ENCODE measurements around the gene CTNNBL1.

The CTNNBL1 gene

DNA sequence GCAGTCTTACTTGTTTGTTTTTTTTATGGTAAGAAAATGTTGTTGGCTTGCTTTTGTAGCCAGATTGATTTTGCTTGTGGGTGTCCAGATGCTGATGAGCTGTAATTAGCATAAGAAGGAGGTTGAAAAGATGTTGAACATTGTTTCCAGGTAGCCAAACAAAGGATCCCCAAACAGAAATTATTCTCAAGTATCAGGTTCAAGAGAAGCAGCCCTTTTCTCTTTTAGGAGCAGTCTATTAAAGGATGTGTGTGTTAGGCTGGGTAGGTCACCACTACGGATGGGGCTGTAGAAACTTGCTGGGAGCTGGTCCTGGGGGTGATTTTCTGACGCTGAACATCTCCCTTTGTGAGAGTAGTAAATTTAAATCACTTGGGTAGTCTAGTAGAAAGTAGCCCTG, 122.2 kb downstream of the CTNNBL1 start:
- DNase-seq (ENCODE audit: low spot score), result no peak

DNA sequence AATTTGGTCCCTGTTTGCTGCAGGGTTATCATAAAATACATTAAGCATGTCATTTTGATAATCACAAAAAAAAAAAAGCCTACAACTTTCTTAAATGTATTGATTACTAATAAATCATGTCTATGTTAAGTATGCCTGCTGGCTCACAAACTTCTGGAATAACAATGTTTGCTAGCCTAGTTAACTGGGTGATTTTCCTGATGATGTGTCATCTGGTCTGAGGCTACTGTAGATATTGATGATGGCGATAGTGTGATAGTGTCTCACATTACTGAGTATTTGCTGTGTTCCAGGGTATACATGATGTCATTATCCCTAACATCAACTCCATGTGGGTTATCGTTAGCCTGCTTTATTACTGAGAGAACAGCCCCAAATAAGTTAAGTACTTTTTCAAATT, 122.9 kb downstream of the CTNNBL1 start:
- no peak for DNase-seq (ENCODE audit: low spot score)

DNA sequence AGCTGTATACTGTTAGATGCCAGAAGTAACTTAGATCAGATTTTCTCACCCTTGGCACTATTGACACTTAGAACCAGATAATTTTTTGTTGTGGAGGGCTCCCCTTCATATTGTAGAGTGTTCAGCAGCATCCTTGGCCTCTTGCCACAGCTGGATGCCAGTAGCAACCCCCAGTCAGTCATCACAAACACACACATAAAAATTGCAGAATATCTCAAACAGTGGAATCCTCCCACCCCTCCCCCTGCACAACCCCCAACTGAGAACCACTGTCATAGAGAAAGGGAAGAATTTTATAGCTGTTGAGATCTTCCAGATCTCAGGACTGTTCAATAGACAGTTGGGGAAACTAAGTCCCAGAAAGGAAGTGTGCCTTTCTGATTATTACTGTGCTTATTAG, 127.9 kb downstream of the CTNNBL1 start:
- DNase-seq (ENCODE audit: low spot score), result no peak

DNA sequence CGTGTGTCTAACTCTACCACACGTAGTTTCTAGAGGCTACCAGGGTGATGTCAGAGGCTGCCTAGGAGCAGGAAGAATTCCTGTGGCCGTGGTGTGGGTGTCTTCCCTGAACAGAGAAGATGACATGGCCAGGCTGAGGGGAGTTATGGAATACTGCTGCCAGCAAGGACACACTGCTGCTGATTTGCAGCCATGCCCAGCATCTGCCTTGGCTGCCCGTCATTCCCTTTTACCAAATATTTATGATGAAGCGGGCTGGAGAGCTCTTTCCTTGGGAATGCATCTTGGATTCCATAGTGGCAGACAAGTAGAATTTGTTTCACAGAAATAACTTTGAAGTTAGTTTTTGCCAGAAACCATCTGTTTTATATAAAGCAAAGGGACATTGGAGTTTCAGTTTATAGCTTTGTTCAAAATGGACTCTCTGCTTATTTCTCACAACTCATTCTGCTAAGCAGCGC, 128.3 kb downstream of the CTNNBL1 start:
- DNase-seq (ENCODE audit: low spot score), result no peak

- DNase-seq (ENCODE audit: low spot score), result no peak
These were observed 129.6 kb downstream of the CTNNBL1 start for GRCh38 chr20:37823296-37823980.

DNA sequence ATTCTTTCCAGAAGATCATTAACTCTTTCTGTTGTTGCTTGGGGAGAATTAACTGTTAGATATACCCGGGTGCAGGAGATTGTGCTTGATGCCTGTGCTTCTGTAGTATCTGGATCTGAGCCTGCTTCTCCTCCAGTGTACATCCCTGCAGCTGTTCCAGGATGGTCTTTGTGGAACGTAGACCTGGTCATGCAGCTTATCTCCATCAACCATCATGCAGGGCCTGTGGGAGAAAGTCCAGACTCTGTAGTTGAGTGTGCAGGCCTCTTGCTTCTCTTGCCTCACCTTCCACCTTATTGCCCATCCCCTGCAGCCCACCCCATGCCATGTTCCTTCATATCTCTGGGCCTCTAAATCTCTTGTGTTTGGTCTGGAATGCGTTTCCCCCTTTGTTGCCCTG, 133.8 kb downstream of the CTNNBL1 start:
- DNase-seq (ENCODE audit: low spot score), result no peak

GRCh38 chr20:37828684-37829083, 134.9 kb downstream of the CTNNBL1 start:
- DNase-seq (ENCODE audit: low spot score), result no peak

DNA sequence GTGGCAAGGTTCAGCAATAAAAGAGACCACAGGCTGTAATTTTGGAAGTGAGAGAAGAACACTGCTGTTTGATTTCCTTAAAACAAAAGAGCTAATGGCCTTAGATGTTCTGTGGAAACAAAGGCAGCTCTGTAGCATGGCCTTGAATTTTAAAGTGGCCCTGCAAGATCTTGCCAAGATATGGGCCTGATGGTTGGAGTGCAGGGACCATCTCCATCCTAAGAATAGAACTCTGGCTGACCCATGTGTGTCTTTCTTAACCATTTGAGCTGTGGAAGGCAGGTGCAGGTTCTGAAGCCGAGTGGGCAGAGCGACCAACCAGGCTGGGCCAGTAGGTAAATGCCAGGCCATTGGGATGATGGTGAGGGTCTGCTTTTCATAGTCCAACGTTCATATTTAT, 135.3 kb downstream of the CTNNBL1 start:
- no peak for DNase-seq (ENCODE audit: low spot score)

GRCh38 chr20:37833221-37833896, 139.5 kb downstream of the CTNNBL1 start:
- no peak for DNase-seq (ENCODE audit: low spot score)

GRCh38 chr20:37836926-37837325, 143.1 kb downstream of the CTNNBL1 start:
- DNase-seq (ENCODE audit: low spot score), result no peak

GRCh38 chr20:37837924-37838323, 144.1 kb downstream of the CTNNBL1 start:
- DNase-seq (ENCODE audit: low spot score), result no peak

DNA sequence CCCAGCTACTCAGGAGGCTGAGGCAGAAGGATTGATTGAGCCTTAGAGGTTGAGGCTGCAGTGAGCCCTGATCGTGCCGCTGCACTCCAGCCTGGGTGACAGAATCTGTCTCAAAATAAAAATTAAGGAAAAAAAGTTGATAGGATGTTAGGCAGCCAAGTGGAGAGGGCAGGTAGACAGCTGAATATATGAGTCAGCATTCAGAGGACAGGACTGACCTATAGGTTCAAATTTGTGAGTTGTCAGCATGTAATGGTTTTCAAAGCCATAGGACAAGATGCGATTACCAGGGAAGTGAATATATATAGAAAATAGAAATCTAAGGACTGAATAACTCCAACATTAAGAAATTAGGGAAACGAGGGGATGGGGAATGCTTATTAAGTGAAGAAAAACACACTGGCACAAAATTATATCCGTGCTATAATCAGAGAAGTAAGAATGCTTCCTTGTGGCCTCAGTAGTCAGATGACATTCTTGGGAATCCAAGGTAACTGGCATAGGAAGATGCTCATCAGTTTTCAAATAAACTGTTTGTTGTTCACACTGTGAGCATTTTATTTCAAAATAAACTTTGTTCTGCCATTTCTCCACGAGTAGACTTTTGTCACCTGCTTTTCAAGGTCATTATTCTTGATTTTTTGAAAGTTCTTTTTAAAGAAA, 145.1 kb downstream of the CTNNBL1 start:
- DNase-seq (ENCODE audit: low spot score), result no peak

GRCh38 chr20:37839432-37839827, 145.6 kb downstream of the CTNNBL1 start:
- DNase-seq (ENCODE audit: low spot score), result no peak

- no peak for DNase-seq (ENCODE audit: low spot score)
These were observed 146.1 kb downstream of the CTNNBL1 start for GRCh38 chr20:37839955-37840354.

GRCh38 chr20:37841389-37841788, 147.6 kb downstream of the CTNNBL1 start:
- DNase-seq (ENCODE audit: low spot score), result no peak

DNA sequence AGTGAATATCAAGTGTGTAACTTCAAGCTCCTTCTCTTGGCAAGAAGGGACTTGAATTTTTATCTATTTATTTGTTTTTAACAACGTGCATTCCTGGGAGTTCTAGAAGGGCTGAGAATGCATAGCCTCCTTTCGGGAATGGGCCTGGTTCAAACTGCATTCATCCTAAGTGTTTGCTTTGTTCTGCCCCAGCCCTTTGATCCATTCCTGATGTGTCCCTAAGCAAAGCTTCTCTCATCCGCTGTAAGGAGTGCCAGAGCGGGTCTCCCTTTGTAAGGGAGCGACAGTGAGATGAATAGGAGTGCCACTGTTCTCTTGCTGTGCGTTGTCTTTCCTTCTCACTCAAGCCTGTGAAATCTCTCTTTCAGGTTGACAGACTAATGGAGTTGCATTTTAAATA, 148.1 kb downstream of the CTNNBL1 start:
- no peak for DNase-seq (ENCODE audit: low spot score)

DNA sequence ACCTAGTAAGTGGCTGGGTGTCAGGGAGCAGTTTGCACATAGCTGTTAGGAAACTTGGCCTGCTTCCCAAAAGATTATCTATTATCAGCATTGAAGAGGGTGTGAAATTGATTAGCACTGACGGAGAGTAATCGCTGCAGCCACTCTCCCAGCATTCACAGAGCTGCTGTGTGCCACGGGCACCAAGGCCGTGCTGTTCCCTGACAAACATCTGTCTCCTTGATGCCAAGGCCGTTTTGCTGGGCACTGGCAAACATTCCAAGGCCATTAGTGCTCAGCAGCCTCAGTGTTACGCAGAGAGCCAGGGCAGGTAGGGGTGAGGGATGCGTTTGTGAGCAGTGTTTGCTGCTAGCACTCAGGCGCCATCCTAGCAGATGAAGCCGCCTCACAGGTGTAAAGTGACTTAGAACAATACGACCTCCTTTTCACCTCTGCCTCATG, 151.4 kb downstream of the CTNNBL1 start:
- no peak for DNase-seq (ENCODE audit: low spot score)

DNA sequence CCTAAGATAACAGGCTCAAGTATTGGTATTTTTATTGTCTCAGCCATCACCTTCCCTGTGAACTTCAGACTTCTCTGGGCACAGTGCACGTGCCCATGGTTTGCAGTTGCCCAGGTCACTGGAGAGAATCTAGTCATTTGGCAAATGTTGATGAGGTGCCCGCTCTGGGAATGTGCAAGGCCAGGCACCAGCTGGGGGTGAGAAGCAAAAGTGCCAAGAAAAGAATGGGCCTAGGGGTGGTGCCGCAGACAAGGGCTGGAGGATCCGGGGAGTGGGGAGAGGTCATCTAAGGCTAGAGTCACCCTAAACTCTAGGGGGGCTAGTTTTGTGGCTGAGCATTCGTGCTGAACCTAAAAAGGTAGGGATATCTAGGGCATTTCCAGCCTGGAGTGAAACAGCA, 152.0 kb downstream of the CTNNBL1 start:
- DNase-seq (ENCODE audit: low spot score), result no peak

DNA sequence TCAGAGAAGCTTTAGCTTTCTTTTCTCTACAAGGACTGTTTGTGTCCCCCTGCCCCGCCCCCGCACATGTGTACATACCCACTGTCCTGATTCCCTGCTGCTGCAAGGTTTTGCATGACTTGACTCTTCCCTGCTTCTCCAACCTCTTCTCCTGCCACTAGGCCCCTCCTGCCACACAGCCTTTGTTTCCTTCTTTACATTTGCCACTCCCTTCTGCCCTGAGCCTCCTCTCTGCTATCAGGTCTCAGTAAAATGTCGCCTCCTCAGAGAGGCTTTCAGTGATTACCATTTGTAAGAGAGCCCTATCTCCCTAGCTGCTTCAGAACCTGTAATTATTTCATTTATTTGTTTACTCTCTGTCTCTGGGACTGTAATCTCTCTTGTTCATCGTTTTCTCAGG, 152.7 kb downstream of the CTNNBL1 start:
- no peak for DNase-seq (ENCODE audit: low spot score)

DNA sequence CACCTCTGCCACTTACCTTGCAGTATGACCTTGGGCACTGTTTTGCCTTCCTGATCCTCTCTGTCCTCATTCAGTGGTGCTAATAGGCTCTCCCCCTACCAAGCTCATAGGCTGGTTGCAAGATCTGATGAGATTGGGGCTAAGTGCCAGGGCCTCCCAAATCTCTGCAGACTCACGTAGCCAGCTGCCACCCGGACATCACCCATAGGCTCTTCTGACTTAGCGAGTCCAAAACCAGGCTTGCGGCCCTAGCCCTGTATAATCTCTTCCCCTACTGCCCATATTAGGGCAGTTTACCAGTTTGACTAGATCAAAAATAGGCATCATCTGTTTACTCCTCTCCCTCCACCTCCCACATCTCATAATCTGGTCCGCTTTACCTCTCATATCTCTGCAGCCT, 154.9 kb downstream of the CTNNBL1 start:
- DNase-seq (ENCODE audit: low spot score), result no peak

- no peak for DNase-seq (ENCODE audit: low spot score)
These were observed 155.3 kb downstream of the CTNNBL1 start for GRCh38 chr20:37849156-37849555.

DNA sequence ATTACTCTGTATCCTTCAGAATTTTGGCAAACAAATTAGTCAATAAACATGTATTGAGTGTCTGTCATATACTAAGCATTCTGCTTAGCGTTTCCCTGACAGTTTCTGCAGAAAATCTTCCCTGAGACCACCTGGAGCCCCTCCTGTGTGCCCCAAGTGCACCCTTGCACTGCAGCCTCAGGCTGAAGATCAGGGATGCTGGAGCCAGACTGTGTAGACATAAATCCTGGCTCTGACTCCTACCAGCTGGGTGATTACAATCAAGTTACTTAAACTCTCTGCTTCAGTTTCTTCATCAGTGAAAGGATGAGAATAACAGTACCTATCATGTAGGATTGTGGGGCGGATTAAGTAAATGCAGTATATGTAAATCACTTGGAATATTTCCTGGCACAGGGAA, 155.7 kb downstream of the CTNNBL1 start:
- DNase-seq (ENCODE audit: low spot score), result no peak

DNA sequence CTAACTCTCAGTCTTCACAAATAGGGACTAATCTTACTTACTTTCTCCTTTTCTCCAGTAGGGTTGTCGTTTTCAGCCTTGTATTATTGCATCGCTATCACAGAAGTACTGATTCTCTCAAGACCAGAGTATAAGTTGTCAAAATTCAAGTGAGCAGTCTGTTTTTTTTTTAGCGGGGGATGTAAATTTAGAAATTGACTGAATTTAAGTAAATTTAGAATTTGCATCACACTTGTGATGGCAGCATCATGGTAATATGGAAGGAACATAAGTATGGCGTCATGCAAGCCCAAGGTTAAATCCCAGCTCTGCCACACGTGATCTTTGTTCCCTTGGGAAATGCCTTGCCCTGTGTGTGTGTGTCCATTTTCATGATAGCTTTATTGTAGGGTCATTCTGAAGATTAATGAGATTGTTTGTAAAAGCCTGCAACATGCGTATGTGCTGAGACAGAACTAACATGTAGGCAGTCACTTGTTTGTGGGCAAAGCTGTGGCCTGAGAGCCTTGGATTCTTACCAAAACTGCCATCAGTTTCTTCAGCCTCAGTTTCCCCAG, 156.3 kb downstream of the CTNNBL1 start:
- DNase-seq (ENCODE audit: low spot score), result no peak
